ENCODE data around the gene IFT20. TPM values are rescaled to one million over a fixed set of nuclear protein-coding genes. Genes with fewer than 3 reads are reported as not detected.

Gene IFT20
- total RNA-seq, 4 donors from 2014 or later, result 3.7 to 15.9 (median 4.9) TPM

DNA sequence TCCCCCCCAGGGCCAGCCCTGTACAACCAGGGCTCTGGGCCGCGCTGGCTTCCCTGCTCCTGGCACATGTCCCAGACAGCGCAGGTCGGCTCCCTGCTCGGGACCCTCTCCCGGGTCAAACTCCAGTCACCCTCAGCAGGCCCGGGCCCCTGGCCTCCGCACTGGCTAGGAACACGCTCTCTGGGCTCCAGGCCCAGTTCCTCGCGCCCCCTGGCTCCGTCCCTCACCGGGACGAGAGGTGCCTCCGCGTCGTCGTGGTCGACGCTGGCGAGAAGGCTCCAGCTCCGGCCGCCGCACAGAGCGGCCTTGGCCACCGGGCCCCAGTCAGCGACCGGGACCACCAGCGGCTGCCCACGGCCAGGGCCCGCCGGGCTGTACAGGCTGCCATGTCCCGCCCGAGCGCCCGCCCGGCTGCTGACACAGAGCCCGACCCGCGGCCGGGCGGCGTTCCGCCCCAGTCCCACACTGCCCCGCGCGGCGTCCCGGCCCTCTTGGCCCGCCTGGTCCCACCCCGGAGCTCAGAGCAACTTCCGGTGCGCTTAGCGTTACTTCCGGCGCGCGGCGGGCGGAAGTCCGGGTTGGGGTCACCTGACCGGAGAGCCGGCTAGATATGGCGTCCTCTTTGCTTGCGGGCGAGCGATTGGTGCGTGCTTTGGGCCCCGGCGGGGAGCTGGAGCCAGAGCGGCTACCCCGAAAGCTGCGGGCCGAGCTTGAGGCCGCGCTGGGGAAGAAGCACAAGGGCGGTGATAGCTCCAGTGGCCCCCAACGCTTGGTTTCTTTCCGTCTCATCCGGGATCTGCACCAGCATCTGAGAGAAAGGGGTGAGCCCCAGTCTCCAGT lies 22.0 kb upstream of the IFT20 start, which contains the start of gene POLDIP2:
Gene POLDIP2, minus strand, starts transcription at position 467 of the 840 bp plus-strand sequence. Its CDS starts 79 bp downstream, at position 388.
- peak; percentile 93 to 97 for TF ChIP-seq POLR2A (IDR thresholded peaks at IDR 0.05)
- TF ChIP-seq, protein P1, sequence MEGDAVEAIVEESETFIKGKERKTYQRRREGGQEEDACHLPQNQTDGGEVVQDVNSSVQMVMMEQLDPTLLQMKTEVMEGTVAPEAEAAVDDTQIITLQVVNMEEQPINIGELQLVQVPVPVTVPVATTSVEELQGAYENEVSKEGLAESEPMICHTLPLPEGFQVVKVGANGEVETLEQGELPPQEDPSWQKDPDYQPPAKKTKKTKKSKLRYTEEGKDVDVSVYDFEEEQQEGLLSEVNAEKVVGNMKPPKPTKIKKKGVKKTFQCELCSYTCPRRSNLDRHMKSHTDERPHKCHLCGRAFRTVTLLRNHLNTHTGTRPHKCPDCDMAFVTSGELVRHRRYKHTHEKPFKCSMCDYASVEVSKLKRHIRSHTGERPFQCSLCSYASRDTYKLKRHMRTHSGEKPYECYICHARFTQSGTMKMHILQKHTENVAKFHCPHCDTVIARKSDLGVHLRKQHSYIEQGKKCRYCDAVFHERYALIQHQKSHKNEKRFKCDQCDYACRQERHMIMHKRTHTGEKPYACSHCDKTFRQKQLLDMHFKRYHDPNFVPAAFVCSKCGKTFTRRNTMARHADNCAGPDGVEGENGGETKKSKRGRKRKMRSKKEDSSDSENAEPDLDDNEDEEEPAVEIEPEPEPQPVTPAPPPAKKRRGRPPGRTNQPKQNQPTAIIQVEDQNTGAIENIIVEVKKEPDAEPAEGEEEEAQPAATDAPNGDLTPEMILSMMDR (IDR thresholded peaks at IDR 0.05 in 4 of 5, conservative IDR thresholded peaks at IDR 0.05 in 1 of 5), result no peak
- Histone ChIP-seq H3K27me3 (no peaks in the 10 kb centered on the region), H3K27ac (peak within 1 kb of the TSS; percentile 94 to 97 (median 96)), H3K4me3 (peak within 1 kb of the TSS; percentile 88 to 98 (median 94)), H3K9me3 (no peaks in the 10 kb centered on the region), H3K36me3 (peaks cover 6 to 65% of the 10 kb centered on the region in 2 donors), H3K4me1 (peaks cover 24 to 26% of the 10 kb centered on the region in 2 donors)
- intact Hi-C loops (cut with DNase I; ENCODE audit: low total_unique reads) (loop anchor here (1.0 to 5.0 kb wide), 4 partner anchors 14 to 595 kb away; partner anchors contain the start of genes IFT20, PHF12, SARM1 and TMEM97), in situ Hi-C loops (cut with MboI; ENCODE audit: low sequenced_read_pairs in 4 of 4) (loop anchor here in 1 of 4 donors (25.0 kb wide), 1 partner anchor 605 kb away; the partner anchor contains the start of gene PHF12)
- peak; percentile 98 for ATAC-seq
- DNase-seq, result peak; percentile 92 to 94

DNA sequence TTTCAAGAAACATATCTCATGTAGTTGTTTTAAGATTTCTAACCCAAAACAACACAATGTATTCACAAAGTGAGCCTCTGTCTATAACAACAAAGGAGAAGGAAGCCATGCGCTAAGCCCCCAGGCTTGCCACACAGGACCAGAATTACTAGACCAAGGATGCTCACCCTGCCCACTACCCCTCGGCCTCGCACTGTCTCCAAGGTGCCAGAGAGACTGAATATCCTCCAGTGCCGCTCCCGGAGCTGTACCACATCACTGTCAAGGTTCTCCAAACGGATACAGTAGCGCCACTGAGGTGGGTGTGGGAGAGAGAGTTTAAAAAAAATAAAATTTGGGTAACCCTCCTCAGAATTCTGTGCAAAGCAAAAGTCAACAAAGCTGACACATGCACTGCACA lies 15.0 kb upstream of the IFT20 start:
- intact Hi-C loops (cut with DNase I; ENCODE audit: low total_unique reads), result no loop called here
- Histone ChIP-seq H3K36me3 (peaks cover 6 to 99% of the 10 kb centered on the region in 2 donors), H3K4me3 (no peak overlapping the region), H3K27ac (no peak overlapping the region), H3K27me3 (no peaks in the 10 kb centered on the region), H3K4me1 (peaks cover 1% of the 10 kb centered on the region in 2 donors), H3K9me3 (no peaks in the 10 kb centered on the region)
- TF ChIP-seq, protein P1 (IDR thresholded peaks at IDR 0.05 in 4 of 5, conservative IDR thresholded peaks at IDR 0.05 in 1 of 5), result no peak
- TF ChIP-seq POLR2A (IDR thresholded peaks at IDR 0.05), result no peak
- in situ Hi-C loops (cut with MboI; ENCODE audit: low sequenced_read_pairs in 4 of 4), result loop anchor here in 1 of 4 donors (25.0 kb wide), 1 partner anchor 612 kb away; the partner anchor contains the start of gene PHF12
- DNase-seq (no peak), ATAC-seq (no peak)

DNA sequence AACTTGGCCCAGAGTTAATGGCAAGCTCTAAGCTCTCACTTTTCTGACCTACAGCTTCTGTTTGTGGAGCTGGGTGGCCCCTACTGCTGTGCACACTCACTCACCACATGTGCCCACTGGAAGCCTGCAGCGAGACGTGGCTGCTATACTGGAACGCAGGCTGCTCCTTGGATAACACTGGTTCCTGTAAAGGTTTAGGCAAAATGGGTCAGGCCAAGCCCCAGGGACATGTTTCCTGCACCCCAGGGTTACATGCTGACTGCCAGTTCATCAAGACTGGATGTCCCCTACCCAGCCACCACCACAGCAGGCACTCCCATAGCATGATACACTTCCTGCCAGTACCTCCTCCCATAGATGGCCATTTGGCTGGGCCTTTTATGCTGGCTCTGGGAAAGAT lies 13.7 kb upstream of the IFT20 start:
- in situ Hi-C loops (cut with MboI; ENCODE audit: low sequenced_read_pairs in 4 of 4) (loop anchor here in 2 of 4 donors (25.0 kb wide), 1 partner anchor 613 kb away; the partner anchor contains the start of gene PHF12 (in 2 of the 2)), intact Hi-C loops (cut with DNase I; ENCODE audit: low total_unique reads) (no loop called here)
- ATAC-seq (no peak), DNase-seq (no peak)
- H3K4me1 ChIP-seq, result no peaks in the 10 kb centered on the region
- peaks cover 6 to 99% of the 10 kb centered on the region in 2 donors for H3K36me3 ChIP-seq
- no peaks in the 10 kb centered on the region for H3K27me3 ChIP-seq
- H3K4me3 ChIP-seq, result no peak overlapping the region
- TF ChIP-seq, protein P1 (IDR thresholded peaks at IDR 0.05 in 4 of 5, conservative IDR thresholded peaks at IDR 0.05 in 1 of 5), result no peak
- TF ChIP-seq POLR2A (IDR thresholded peaks at IDR 0.05), result no peak
- H3K9me3 ChIP-seq, result no peaks in the 10 kb centered on the region
- no peak overlapping the region for H3K27ac ChIP-seq

DNA sequence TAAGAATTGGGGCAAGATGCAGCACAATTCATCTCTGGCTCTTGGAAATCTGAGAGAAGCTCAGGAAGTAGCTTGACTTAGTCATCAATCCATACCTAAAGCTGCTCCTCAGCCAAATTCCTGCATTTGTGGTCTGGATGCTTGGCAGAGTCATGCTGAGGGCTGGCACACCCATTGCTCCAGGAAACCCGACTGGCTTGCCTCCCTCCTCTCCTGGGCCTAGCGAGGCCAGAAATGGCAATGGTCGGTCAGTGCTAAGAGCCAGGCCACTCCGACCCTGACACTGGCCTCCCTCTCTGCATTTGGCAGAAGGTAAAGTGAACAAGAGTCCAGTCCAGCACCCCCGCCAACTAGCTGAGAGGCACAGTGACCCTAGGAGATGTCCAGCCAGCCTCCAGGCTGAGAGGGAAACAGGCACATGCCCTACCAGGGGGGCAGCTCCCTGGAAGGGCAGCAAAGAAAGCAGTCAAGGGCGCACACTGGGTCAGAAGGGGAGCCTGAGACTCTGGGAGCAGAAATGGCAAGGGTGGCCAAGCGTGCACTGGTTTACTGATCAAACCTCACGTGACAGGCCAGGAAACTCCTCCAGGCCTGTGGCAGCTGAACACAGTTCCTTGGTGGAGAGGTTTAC lies 12.1 kb upstream of the IFT20 start:
- DNase-seq (no peak), ATAC-seq (no peak)
- Histone ChIP-seq H3K27ac (peak overlapping the region in 1 of 4 donors; percentile 35), H3K36me3 (peaks cover 0 to 98% of the 10 kb centered on the region in 2 donors), H3K4me3 (no peak overlapping the region), H3K4me1 (peaks cover 0 to 6% of the 10 kb centered on the region in 2 donors), H3K27me3 (no peaks in the 10 kb centered on the region), H3K9me3 (no peaks in the 10 kb centered on the region)
- in situ Hi-C loops (cut with MboI; ENCODE audit: low sequenced_read_pairs in 4 of 4) (loop anchor here in 2 of 4 donors (25.0 kb wide), 1 partner anchor 615 kb away; the partner anchor contains the start of gene PHF12 (in 2 of the 2)), intact Hi-C loops (cut with DNase I; ENCODE audit: low total_unique reads) (no loop called here)
- TF ChIP-seq, protein P1 (IDR thresholded peaks at IDR 0.05 in 4 of 5, conservative IDR thresholded peaks at IDR 0.05 in 1 of 5), result no peak
- TF ChIP-seq POLR2A (IDR thresholded peaks at IDR 0.05), result no peak

Measured in gastrocnemius medialis (tissue), 4 donors.